DND-41 (cell line): ENCODE results near the gene IFT25.

Experiments used
- ATAC-seq: fragments of 200-7000 bp; cut with Tn5 transposase; 3 replicates; pipeline ENCODE4 v1.9.1; 2021; ENCODE audit warnings: low read depth; ENCODE audit not compliant: insufficient read depth
- DNase-seq: peaks from one replicate; pipeline ENCODE4 v3.0.0-alpha.2; 2020
- H2AFZ ChIP-seq: 2 replicates; pipeline ENCODE4 v1.6.0; 2012; ENCODE audit warnings: low read depth, low read length
- H3K27ac ChIP-seq: 2 replicates; pipeline ENCODE4 v1.5.1; 2012; ENCODE audit warnings: low read length, inconsistent platforms
- H3K27me3 ChIP-seq: fragments of 200-600 bp; sonication (generic); 2 replicates; pipeline ENCODE4 v1.6.0; 2012; ENCODE audit warnings: low read length, mild to moderate bottlenecking, inconsistent platforms; ENCODE audit not compliant: insufficient read depth, poor library complexity
- H3K36me3 ChIP-seq: 2 replicates; pipeline ENCODE4 v1.5.1; 2012; ENCODE audit warnings: low read length, inconsistent platforms; ENCODE audit not compliant: insufficient read depth
- H3K4me1 ChIP-seq: 2 replicates; pipeline ENCODE4 v1.5.1; 2012; ENCODE audit warnings: mild to moderate bottlenecking, low read length; ENCODE audit not compliant: insufficient read depth
- H3K4me2 ChIP-seq: 2 replicates; pipeline ENCODE4 v1.6.0; 2012; ENCODE audit warnings: mild to moderate bottlenecking, moderate library complexity, low read length, inconsistent platforms; ENCODE audit not compliant: insufficient read depth
- H3K4me3 ChIP-seq, 2 experiments: fragments of 200-600 bp in 1 of 2; shearing (Covaris generic) in 1 of 2; 2 replicates each; pipeline ENCODE4 v1.5.1; 2012 to 2016; ENCODE audit warnings: inconsistent platforms in 2 of 2, low read length in 2 of 2, mild to moderate bottlenecking in 2 of 2, low read depth in 1 of 2, moderate library complexity in 1 of 2
- H3K79me2 ChIP-seq: 2 replicates; pipeline ENCODE4 v1.6.0; 2012; ENCODE audit warnings: low read length, inconsistent platforms; ENCODE audit not compliant: insufficient read depth
- H3K9ac ChIP-seq: 2 replicates; pipeline ENCODE4 v1.6.0; 2012; ENCODE audit warnings: low read depth, mild to moderate bottlenecking, inconsistent platforms, low read length, moderate library complexity
- H3K9me3 ChIP-seq: 2 replicates; pipeline ENCODE4 v1.5.1; 2012; ENCODE audit warnings: low read length, moderate library complexity, mild to moderate bottlenecking, inconsistent platforms; ENCODE audit not compliant: insufficient read depth, severe bottlenecking
- H4K20me1 ChIP-seq: 2 replicates; pipeline ENCODE4 v1.6.0; 2012; ENCODE audit warnings: low read length; ENCODE audit not compliant: insufficient read depth
- EZH2 ChIP-seq: IDR thresholded peaks from 3 replicates; pipeline ENCODE4 v1.6.1; 2012; ENCODE audit warnings: borderline replicate concordance, low read depth, mild to moderate bottlenecking, moderate library complexity, low read length, inconsistent platforms; ENCODE audit not compliant: severe bottlenecking
- TF ChIP-seq, protein P1 (sequence below): IDR thresholded peaks from 2 replicates; pipeline ENCODE4 v1.5.1; 2012; ENCODE audit warnings: borderline replicate concordance, low read length, moderate library complexity, mild to moderate bottlenecking; ENCODE audit not compliant: poor library complexity, severe bottlenecking; ENCODE audit errors: extremely low read depth

Gene IFT25

DNA sequence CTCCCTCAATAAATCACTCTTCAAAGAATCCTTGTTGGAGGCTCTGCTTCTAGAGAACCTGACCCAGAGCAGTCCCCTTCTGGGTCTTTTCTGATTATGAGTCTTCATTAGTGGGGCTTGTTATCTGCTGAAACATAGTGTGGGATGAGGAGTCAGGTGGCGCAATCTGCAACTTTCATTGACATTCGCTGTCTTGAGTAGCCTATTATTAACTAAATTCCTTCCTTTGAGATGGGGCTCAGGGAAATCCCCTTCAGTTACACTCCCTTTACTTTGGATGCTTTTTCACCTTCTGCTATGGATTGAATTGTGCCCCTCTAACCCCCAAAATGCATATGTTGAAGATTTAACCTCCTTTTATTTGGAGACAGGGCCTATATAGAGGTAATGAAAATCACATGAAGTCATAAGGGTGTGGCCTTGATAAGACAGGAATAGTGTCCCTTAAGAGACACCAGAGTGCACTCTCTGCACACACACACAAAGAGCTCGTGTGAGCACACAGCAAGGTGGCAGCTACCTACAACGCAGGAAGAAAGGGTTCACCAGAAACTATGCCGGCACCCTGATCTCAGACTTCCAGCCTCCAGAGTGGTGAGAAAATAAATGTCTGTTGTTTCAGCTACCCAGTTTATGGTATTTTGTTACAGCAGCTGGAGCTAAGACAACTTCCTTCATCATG, 32.0 kb downstream of the IFT25 start:
- no peaks in the 10 kb centered on the region for H3K27me3 ChIP-seq
- DNase-seq (no peak), ATAC-seq (no peak)
- no peak overlapping the region for H2AFZ ChIP-seq
- no peak overlapping the region for H3K9ac ChIP-seq
- H3K9me3 ChIP-seq = no peaks in the 10 kb centered on the region
- no peaks in the 10 kb centered on the region for H3K79me2 ChIP-seq
- peaks cover 26% of the 10 kb centered on the region for H3K36me3 ChIP-seq
- H4K20me1 ChIP-seq = no peaks in the 10 kb centered on the region
- no peaks in the 10 kb centered on the region for H3K4me1 ChIP-seq
- H3K27ac ChIP-seq = no peak overlapping the region
- H3K4me3 ChIP-seq = no peak overlapping the region
- H3K4me2 ChIP-seq = no peak overlapping the region
- TF ChIP-seq, protein P1, sequence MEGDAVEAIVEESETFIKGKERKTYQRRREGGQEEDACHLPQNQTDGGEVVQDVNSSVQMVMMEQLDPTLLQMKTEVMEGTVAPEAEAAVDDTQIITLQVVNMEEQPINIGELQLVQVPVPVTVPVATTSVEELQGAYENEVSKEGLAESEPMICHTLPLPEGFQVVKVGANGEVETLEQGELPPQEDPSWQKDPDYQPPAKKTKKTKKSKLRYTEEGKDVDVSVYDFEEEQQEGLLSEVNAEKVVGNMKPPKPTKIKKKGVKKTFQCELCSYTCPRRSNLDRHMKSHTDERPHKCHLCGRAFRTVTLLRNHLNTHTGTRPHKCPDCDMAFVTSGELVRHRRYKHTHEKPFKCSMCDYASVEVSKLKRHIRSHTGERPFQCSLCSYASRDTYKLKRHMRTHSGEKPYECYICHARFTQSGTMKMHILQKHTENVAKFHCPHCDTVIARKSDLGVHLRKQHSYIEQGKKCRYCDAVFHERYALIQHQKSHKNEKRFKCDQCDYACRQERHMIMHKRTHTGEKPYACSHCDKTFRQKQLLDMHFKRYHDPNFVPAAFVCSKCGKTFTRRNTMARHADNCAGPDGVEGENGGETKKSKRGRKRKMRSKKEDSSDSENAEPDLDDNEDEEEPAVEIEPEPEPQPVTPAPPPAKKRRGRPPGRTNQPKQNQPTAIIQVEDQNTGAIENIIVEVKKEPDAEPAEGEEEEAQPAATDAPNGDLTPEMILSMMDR = no peak
- TF ChIP-seq EZH2 = no peak

DNA sequence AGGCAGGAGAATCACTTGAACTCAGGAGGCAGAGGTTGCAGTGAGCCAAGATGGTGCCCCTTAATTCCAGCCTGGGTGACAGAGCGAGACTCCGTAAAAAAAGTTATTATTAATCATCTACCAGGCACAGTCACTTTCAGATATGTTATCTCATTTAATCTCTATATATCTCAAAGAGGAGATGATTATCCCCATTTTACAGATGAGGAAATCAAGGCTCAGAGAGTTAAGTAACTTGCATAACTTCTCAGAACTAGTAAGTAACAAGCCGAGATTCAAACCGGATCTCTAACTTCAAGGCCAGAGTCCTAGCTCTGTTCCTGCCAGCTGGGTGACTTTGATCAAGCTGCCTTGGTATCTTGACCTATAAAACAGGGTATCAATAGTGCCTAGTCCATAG, 34.1 kb downstream of the IFT25 start:
- Histone ChIP-seq H3K9me3 (no peaks in the 10 kb centered on the region), H3K27me3 (no peaks in the 10 kb centered on the region), H3K36me3 (peaks cover 24% of the 10 kb centered on the region), H3K9ac (no peak overlapping the region), H3K4me3 (no peak overlapping the region), H3K79me2 (no peaks in the 10 kb centered on the region), H2AFZ (no peak overlapping the region), H3K4me2 (no peak overlapping the region), H4K20me1 (no peaks in the 10 kb centered on the region), H3K27ac (no peak overlapping the region), H3K4me1 (no peaks in the 10 kb centered on the region)
- no peak for ATAC-seq
- no peak for DNase-seq
- TF ChIP-seq, protein P1 = no peak
- TF ChIP-seq EZH2 = no peak

DNA sequence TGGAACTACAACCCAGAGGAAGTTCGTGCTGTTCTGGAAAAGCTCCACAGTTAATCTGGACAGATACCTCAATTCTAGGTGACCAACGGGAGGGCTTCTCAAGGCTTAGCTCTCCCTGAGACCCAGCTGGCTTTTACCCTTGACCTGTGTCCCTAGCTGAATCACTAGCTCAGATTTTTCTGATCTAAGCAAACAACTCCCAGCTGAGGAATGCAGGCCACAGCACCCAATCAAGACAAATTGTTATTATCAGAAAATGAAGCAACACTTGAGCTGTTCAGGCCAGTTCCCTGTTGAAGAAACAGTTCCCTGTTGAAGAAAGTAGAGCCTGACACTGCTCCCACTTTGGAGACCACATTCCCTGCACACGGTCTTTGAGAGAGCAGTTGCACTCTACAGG, 35.6 kb downstream of the IFT25 start:
- DNase-seq (no peak), ATAC-seq (no peak)
- H3K4me3 ChIP-seq = no peak overlapping the region
- no peak overlapping the region for H3K9ac ChIP-seq
- no peak overlapping the region for H3K27ac ChIP-seq
- peaks cover 16% of the 10 kb centered on the region; the same call in 1 of the 2 replicates for H3K36me3 ChIP-seq
- no peaks in the 10 kb centered on the region for H4K20me1 ChIP-seq
- H3K4me1 ChIP-seq = no peaks in the 10 kb centered on the region
- no peak overlapping the region for H3K4me2 ChIP-seq
- H3K27me3 ChIP-seq = no peaks in the 10 kb centered on the region
- H3K9me3 ChIP-seq = no peaks in the 10 kb centered on the region
- TF ChIP-seq EZH2 = no peak
- TF ChIP-seq, protein P1 = no peak
- H2AFZ ChIP-seq = no peak overlapping the region
- H3K79me2 ChIP-seq = no peaks in the 10 kb centered on the region

DNA sequence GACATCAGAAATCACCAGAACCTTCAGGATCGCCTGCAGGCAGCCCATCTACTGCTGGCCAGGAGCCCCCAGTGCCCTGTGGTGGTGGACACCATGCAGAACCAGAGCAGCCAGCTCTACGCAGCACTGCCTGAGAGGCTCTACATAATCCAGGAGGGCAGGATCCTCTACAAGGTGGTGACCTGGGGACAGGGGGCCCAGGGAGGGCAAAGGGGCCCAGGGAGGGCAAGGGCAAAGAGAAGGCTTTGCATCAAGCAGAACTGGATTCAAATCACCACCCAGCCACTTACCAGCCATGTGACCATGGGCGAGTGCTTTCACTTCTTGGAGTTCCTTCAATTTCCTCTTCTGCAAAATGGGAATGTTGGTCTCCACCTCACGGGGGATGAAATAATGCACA, 39.4 kb downstream of the IFT25 start:
- Histone ChIP-seq H3K4me2 (no peak overlapping the region), H3K27me3 (no peaks in the 10 kb centered on the region), H4K20me1 (no peaks in the 10 kb centered on the region), H3K9ac (no peak overlapping the region), H3K27ac (no peak overlapping the region), H3K79me2 (no peaks in the 10 kb centered on the region), H3K4me1 (no peaks in the 10 kb centered on the region), H3K36me3 (no peaks in the 10 kb centered on the region), H3K9me3 (no peaks in the 10 kb centered on the region), H2AFZ (no peak overlapping the region), H3K4me3 (no peak overlapping the region)
- TF ChIP-seq, protein P1 = no peak
- TF ChIP-seq EZH2 = no peak
- DNase-seq (no peak), ATAC-seq (no peak)
